Kidney tubule cell (primary cell): ENCODE measurements around the gene BRINP1.

Experiments used
- DNase-seq: peaks from one replicate; pipeline ENCODE4 v3.0.0-alpha.2; 2018; ENCODE audit warnings: low spot score

The BRINP1 gene

DNA sequence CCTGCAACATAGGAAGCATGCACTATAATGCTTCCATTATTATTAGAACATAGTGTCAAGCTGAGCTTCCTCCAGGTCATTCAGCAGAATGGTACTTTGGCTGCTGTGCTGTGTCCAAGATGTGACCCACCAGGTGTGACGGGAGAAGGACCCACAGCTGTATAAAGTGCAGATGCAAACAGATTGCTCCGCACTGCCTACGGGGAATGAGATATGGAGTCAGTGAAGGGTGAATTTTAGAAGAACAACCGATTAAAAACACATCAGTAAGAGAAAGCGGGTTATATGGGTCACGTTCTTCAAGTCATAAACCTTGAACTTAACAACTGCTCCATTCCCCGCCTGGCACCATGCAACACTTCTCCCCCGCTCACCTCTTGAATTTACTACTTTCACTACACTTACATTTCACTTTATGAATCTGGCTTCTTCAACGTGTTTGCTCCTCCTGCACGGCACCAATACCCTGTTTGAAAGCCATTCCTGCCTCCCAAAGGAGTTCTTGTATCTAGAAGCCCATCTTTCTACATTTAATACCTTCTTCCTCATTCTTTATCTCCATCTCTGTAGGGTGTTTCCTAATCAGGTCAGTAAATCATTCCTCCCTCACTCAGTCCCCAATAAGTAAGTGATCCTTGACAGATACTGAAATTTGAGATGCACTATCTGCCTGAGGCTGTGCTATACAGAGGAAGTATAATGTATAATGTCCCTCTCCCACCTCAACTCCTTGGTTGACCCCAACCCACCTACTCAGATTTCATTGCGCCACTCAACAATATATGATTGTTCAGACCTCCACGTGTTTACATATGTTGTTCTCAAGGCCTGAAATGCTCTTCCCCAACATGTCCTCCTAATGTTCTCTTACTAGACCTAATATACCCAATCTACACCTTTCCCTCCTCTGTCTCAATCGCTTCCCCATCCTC lies 25.9 kb downstream of the BRINP1 start:
- no peak for DNase-seq

- DNase-seq: no peak
Observed at GRCh38 chr9:119339056-119339455, 30.2 kb downstream of the BRINP1 start.

DNA sequence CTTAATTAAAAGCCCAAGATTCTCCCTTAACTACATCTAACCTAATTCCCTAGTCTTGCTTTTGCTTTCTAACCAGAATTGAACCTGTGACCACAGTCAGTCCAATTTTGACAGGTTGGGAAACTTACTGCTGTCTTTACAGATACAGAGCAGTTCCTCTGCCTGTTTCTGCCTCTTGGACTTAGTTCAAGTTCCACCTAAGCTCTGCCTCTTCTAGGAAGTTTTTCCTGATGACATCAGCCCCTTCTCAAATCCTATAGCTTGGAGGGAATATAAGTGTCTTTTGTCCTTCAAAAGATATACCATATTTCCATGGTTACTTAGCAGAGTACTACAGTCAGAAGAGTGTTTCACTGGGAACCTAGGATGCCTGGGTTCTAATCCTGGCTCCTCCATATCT lies 31.7 kb downstream of the BRINP1 start:
- no peak for DNase-seq

- DNase-seq: no peak
Observed at GRCh38 chr9:119334745-119335144, 34.5 kb downstream of the BRINP1 start.

DNA sequence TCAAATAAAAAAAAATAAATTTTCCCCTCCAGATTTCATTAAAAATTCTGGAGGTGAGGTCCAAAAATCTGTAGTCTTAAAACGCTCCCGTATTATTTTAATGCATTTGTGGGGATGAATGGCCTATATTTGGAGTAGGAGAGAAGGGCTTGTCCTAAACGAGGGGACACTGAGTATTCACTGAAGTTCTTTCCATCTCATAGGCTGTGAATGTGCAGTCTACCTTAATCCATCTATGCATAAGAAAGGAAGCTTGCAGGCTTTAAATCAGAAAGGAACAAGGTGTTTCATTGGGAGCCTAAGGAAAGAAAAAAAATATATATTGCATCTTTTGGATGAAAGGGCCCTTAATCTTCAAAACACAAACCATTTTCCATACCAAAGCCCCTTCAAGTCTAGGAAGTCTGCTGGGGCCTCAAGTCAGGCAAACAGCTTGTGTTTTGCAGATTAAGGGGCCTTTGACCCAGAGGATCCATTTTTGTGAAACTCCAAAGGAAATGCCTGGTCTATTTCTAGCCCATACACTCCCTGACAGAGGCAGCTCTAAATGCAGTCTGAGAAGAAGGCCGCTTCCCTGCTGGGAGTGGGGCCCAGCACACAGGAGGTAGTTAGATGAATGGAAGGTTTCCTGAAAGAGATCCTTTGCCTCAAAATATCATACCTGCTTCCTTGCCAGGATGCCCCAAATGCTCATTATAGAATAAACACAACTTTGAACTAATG lies 35.6 kb downstream of the BRINP1 start:
- DNase-seq: no peak

- no peak for DNase-seq
Observed at GRCh38 chr9:119332522-119332921, 36.7 kb downstream of the BRINP1 start.

- DNase-seq: peak; percentile 82
Observed at GRCh38 chr9:119322184-119322583, 47.1 kb downstream of the BRINP1 start.

DNA sequence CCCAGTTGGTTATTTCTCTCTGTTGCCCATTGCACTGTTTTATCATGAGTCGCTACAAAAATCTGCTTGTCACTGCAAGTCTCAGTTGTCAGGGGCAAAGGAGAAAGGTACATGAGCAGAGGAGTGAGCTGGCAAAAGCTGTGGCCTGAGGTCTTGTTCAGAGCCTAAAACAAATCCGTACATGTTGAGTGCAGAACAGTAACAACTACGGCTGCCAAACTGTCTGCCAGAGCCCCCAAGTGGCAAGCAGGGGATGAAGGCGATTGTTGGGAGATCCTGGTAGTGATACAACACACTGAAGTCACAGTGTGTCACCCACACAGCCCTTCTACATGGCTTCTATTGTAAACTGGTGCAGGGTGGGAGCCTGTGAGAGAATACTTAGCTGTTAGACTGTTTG lies 50.9 kb downstream of the BRINP1 start:
- no peak for DNase-seq

DNA sequence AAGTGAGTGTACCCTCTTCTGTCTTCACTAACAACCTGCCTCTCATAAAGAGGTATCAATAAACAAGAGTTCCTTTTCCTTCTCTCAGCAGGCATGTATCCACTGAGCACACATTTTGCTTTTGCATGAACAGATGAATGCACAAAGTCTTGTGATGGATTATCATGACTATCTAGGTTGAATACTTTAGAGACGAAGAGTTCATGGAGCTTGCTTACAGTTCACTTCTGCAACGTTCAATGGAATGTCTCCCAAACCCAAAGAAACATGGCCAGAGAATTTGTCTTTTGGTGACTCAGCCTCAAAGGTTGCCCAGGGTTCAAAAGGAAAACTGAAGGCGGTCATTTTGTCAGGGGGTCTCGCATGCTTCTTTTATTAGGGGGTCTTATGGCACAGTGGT lies 55.4 kb downstream of the BRINP1 start:
- DNase-seq: no peak

- DNase-seq: no peak
Observed at GRCh38 chr9:119310741-119311140, 58.5 kb downstream of the BRINP1 start.

- no peak for DNase-seq
Observed at GRCh38 chr9:119307471-119307870, 61.8 kb downstream of the BRINP1 start.

DNA sequence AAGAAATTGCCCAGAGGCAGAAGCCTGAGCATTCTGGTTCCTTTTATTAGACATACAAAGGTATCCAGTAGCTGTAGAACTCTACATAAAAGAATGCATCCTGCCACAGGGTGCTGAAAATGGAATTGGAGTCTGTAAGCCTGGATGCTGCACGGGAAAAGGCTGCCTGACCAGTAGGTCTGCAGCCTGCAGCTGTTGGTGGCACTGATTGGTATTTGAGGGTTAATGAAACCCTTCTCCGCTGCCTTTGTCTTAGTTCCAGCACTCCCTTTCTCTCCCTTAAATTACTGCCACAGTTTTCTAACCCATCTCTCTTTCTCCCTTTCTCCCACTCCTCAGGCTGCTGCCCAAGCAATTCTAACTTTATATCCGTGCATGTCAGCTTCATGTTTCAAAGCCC lies 64.7 kb downstream of the BRINP1 start:
- no peak for DNase-seq

DNA sequence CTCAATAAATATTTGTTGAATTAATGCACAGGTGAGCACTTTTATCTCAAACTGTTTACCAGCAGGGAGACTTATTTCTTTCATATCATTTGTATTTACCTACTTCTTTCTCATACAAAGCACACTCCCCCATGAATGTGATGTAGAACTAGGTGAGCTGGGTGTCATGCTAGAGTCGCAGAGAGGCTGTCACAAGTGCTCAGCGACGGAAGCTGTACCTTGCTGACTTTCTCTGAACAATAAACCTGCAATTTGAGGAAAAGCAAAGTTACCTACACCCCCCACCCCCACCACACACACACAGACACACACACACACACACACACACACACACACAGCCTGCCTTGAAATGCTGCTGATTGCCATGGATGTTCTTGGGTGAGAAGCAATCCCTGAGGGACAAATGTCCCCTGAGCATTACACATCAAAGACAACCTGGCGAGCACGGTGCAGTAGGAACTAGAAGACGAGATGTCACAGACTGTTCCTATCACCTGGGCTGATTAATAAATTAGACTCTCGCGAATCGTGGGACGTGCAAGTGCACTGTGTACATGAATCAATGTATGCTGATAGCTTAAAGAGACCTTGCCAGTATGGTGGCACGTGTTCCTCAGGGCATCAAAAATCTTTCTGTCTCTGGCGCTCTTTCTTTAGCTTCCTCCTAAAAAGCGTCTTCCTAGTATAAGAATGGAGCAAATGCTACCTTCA lies 66.1 kb downstream of the BRINP1 start:
- no peak for DNase-seq

GRCh38 chr9:119298076-119298853 lies 71.0 kb downstream of the BRINP1 start:
- DNase-seq: no peak

DNA sequence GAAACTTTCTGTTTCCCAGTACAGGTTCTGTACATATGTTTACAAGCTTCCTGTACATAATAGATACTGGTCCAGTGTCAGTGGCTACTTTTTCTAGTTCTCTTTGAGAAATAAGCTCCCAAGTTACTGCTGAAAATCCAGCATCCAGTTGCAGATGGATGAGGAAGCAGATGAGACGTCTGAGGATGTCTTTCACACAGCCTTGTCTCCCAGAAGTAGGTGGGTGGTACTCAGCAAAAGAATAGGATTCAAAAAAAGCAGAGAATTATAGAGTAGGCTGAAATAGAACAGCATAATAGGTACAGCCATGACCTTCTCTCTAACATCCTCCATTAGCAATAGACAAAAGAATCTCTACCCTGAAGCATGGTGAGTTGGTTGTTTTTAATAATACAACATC lies 77.7 kb downstream of the BRINP1 start:
- DNase-seq: no peak

GRCh38 chr9:119289740-119290433 lies 79.3 kb downstream of the BRINP1 start:
- DNase-seq: peak; percentile 69

DNA sequence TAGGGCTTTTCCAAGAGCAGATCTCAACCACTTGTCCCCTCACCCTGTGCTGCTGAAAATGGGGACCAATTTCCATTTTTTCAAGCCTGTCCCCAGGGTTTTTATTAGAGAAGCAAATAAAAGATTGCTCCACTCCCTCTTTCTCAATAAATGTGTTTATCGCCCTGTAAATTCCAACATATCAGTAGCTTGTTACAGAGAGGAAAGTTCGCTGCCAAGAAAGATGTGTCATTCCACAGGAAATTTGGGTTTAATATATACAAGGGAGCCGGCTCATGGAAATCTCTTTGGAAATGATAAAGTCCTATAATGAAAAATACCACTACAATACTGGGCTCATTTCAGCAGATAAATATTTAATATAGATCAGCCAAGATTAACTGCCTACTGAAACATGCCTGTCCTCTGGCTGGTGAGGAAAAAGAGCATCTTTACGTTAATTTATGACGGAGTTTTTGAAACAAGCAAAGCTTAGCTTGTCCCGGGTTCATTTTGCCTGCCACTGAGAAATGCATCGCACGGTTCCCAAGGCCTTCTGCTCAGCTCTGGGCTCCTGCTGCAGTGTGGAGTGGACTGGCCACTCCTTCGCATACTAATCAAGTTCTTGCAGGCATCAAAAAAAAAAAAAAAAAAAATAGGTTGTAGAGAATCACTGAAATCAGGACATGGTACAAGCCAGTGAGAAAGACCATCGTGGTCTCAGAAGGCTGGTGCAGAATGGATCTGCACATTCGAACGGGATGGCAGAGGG lies 84.5 kb downstream of the BRINP1 start:
- peak; percentile 20 for DNase-seq

DNA sequence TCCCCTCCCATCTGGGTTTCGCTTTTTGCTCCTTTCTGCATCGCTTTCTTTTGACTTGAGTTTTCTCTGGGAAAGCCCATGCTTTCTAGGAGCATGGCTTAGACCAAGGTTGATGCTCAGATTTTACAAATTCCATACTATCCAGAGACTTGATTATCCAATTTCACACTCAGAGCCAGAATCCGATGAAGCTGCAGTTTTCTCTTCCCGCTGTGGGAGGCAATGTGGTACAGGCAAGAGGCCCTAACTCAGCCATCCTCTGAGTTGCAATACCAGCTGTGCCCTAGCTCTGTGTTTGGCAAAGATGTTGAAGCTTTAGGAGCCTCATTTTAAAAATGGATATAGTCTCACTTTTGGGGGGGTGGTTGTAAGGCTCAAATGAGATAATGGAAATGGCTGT lies 85.1 kb downstream of the BRINP1 start:
- peak; percentile 35 for DNase-seq

- peak; percentile 82 for DNase-seq
Observed at GRCh38 chr9:119283078-119283794, 86.0 kb downstream of the BRINP1 start.
